ENCODE results near the gene IGSF22.

GRCh38 chr11:18731949-18732821 lies 6.2 kb upstream of the IGSF22 start:
- TF ChIP-seq CTCF (IDR thresholded peaks at IDR 0.05) (peak in 6 of 7 experiments; percentile 79 to 98 (median 93)), POLR2A (IDR thresholded peaks at IDR 0.05) (no peak), POLR2AphosphoS5 (IDR thresholded peaks at IDR 0.05) (no peak)

Data from stomach (tissue), 4 donors.